ENCODE data around the gene SMIM29.
A peak's percentile ranks its signal among the peaks of the same experiment; 100 is the strongest.

SMIM29 gene

GRCh38 chr6:34223956-34224940 is 24.6 kb downstream of the SMIM29 start:
- peak; percentile 69 to 84 for DNase-seq

DNA sequence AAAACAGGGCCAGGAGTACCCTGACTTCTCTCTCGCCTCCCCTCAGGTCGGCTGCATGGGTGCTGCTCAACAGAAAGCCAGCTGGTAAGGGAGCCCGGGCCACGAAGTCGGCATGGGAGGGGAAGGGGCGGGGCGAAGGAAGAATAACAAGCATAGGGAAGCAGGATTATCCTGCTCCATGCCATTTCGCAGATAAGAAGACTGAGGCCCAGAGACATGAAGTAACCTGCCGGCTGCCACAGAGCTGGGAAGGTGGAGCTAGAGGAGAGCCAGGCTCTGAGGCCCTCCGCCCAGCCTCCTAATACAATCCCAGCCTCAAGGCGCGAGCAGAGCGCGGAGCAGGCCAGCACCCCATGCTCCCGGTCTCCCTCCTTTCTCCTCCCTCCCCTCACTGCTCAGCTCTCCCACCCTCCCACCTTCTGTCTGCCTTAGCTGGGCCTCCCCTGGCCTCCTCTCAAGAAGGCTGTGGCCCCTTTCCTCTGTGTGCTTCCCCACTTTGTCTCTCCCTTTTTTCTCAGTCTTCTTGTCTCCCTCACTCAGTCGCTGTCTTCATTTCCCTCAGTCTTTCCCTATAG is 25.3 kb downstream of the SMIM29 start:
- DNase-seq, result no peak

DNA sequence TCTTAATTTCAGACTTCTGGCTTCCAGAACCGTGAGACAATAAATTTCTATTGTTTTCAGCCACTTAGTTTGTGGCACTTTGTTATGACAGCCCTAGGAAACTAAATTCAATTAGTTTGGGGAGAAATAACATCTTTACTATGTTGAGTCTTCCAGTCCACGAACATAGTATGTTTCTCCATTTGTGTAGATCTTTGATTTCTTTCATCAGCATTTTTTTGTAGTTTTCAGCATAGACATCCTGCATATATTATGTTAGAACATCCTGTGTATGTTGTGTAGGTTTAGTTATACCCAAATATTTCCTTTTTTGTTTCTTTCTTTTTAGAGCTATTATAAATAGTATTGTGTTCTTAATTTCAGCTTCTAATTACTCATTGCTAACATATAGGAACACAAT is 30.1 kb downstream of the SMIM29 start:
- no peak for DNase-seq

- no peak for DNase-seq
These were observed 35.0 kb downstream of the SMIM29 start for GRCh38 chr6:34213772-34214171.

DNA sequence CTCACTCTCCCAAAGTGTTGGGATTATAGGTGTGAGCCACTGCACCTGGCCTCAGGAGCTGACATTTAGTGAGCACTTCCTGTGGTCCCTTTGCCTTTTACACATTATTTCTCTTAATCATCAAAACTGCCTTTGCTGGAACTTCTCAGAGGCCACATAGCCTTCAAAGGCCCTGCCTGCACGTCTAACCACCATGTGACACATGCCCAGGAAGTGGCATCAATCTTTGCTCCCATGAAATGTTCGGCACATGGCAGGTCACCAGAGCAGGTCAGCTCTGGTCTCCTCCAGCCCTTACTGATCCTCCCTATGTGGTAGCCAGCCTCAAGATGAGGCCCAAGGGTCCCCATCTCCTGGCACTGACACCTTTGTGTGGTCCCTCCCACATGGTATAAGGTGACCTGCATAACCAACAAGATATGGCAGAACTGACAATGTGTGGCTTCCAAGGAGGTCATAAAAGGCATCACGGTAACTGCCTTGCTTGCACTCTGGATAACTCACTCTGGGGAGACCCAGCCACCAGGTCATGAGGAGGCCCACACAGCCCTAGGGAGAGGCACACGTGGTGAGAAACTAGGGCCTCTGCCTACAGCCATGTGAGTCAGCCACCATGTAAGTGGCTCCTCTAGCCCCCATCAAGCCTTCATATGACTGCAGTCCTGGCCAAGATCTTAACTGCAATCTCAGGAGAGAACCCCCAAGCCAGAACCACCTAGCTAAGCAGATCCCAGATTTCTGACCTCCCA is 40.9 kb downstream of the SMIM29 start:
- DNase-seq, result no peak

- DNase-seq, result no peak
These were observed 42.1 kb downstream of the SMIM29 start for GRCh38 chr6:34206726-34207125.

GRCh38 chr6:34205916-34206315 is 42.9 kb downstream of the SMIM29 start:
- DNase-seq, result no peak

- no peak for DNase-seq
These were observed 43.3 kb downstream of the SMIM29 start for GRCh38 chr6:34205466-34205865.

- DNase-seq, result no peak
These were observed 44.1 kb downstream of the SMIM29 start for GRCh38 chr6:34204693-34205092.

DNA sequence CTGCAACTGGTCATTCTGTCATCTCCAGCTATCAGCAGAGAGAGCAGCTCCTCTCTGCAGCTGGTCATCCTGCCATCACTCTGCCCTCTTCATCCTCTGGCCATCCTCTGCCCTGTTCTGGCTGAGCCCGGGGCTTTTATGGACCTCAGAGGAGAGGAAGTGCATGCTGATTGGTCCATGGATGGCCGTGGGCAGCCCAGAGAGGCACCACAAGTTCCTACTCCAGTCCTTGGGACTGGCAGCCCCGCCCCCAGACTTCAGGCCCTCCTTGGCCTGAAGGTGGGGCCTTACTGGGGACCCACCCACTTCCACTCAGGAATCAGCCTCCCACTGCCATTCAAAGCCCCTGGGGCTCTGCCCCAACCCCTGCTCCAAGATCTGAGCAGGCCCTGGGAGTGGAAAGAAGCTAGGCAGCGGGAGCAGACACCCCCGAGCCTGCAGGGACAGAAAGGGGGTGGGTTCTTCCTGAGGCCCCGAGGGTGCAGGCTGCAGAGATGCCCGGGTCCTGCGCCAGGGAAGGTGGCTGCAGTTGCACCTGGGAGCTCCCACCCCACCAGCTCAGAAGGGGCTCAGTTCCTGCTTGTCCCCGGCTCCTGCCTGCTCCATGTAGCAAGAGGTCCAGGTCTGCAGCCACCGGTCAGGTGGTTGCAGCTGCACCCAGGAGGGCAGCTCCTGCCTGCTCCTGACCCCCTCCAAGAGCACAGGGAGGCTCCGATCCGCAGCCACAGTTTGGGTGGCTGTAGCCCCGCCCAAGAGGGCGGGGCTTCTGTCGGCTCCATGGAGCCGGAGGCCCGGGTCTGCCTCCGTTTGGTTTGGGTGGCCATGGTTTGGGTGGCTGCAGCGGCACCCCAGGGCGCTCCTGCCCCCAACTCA is 46.2 kb downstream of the SMIM29 start:
- no peak for DNase-seq

GRCh38 chr6:34201455-34202107 is 47.2 kb downstream of the SMIM29 start:
- DNase-seq, result no peak

DNA sequence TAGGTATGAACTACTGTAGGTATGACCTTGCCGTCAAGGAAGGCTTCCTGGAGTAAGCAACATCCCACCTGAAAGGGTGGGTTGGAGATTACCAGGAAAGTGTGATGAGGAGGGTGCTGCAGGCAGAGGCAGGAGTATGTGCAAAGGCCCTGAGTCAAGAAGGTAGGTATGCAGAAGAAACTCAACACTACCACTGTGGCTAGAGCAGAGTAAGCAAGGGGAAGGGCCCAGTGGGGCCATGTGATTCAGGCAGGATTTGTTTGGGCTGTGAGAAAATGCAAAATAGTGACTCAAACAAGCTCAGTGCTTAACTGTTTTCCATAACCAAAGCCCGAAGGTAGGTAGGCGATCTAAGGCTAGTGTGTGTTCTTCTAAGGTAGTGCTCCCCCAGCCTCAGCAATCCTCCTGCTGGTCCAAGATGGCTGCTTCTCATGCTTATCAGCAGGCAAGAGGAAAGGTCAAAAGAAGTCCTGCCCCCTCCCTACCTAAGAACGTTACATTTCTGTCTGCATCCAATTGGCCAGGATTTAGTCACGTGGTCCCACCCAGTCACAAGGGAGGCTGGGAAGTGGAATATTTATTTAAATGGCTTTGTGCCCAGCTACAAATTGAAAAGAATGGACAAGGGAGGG is 48.4 kb downstream of the SMIM29 start:
- no peak for DNase-seq

DNA sequence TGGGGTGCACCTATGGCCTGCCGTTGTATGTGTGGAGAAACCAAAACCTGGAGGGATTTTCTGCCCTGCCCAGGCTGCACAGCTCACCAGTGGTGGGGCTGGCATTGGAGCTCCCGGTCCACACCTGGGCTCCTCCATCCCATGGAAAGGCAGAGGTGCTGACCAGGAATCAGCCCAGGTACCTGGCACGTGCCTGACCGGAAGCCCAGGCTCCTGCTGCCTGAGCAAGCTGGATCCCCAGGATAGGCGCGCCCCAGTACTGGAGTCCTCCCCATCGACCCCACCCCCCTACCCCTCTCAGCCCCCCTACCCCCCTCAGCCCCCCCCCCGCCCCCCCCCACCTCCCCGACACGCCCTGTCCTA is 52.0 kb downstream of the SMIM29 start:
- no peak for DNase-seq
